Measurements from ENCODE around the gene TLN1.

TLN1 gene

GRCh38 chr9:35660966-35661415 lies 71.0 kb downstream of the TLN1 start:
- Mint-ChIP-seq H3K4me3 (no peak overlapping the region), H3K27me3 (no peaks in the 10 kb centered on the region), H3K4me1 (peaks cover 71% of the 10 kb centered on the region), H3K9me3 (no peaks in the 10 kb centered on the region), H3K27ac (no peak overlapping the region), H3K36me3 (peaks cover 22% of the 10 kb centered on the region)
- no peak for ATAC-seq

- no peaks in the 10 kb centered on the region for H3K27me3 Mint-ChIP-seq
- H3K4me1 Mint-ChIP-seq = peaks cover 66% of the 10 kb centered on the region
- H3K9me3 Mint-ChIP-seq = no peaks in the 10 kb centered on the region
- peak overlapping the region; percentile 94 for H3K4me3 Mint-ChIP-seq
- H3K27ac Mint-ChIP-seq = peak overlapping the region; percentile 99
- H3K36me3 Mint-ChIP-seq = peaks cover 22% of the 10 kb centered on the region
- no peak for ATAC-seq
Measured at GRCh38 chr9:35659340-35659739, 72.7 kb downstream of the TLN1 start.

GRCh38 chr9:35658968-35659220 lies 73.1 kb downstream of the TLN1 start:
- no peak for ATAC-seq
- Mint-ChIP-seq H3K4me1 (peaks cover 66% of the 10 kb centered on the region), H3K27me3 (no peaks in the 10 kb centered on the region), H3K9me3 (no peaks in the 10 kb centered on the region), H3K27ac (peak overlapping the region; percentile 99), H3K4me3 (peak overlapping the region; percentile 94), H3K36me3 (peaks cover 22% of the 10 kb centered on the region)

- Mint-ChIP-seq H3K4me3 (peak within 1 kb of the TSS; percentile 94), H3K27me3 (no peaks in the 10 kb centered on the region), H3K9me3 (no peaks in the 10 kb centered on the region), H3K27ac (peak within 1 kb of the TSS; percentile 99), H3K4me1 (peaks cover 66% of the 10 kb centered on the region), H3K36me3 (peaks cover 22% of the 10 kb centered on the region)
- ATAC-seq = peak; percentile 89
Measured at GRCh38 chr9:35658137-35658967, 73.6 kb downstream of the TLN1 start, which contains the start of gene CCDC107. TSS of gene CCDC107 (plus strand) at chr9:35658292. CDS start at chr9:35658380, 88 bp downstream.

- peak; percentile 96 for ATAC-seq
- Mint-ChIP-seq H3K4me1 (peaks cover 63% of the 10 kb centered on the region), H3K9me3 (no peaks in the 10 kb centered on the region), H3K27me3 (no peaks in the 10 kb centered on the region), H3K4me3 (peak within 1 kb of the TSS; percentile 94), H3K36me3 (peaks cover 22% of the 10 kb centered on the region), H3K27ac (peak within 1 kb of the TSS; percentile 99)
Measured at GRCh38 chr9:35657546-35658136, 74.4 kb downstream of the TLN1 start, which contains the start of gene RMRP. TSS of gene RMRP (minus strand) at chr9:35658019.

- H3K4me3 Mint-ChIP-seq = peak overlapping the region; percentile 94
- no peaks in the 10 kb centered on the region for H3K27me3 Mint-ChIP-seq
- peak overlapping the region; percentile 99 for H3K27ac Mint-ChIP-seq
- H3K4me1 Mint-ChIP-seq = peaks cover 59% of the 10 kb centered on the region
- no peaks in the 10 kb centered on the region for H3K9me3 Mint-ChIP-seq
- ATAC-seq = no peak
- H3K36me3 Mint-ChIP-seq = peaks cover 22% of the 10 kb centered on the region
Measured at GRCh38 chr9:35656831-35657545, 75.0 kb downstream of the TLN1 start.

GRCh38 chr9:35656348-35656747 lies 75.6 kb downstream of the TLN1 start:
- no peaks in the 10 kb centered on the region for H3K27me3 Mint-ChIP-seq
- H3K9me3 Mint-ChIP-seq = no peaks in the 10 kb centered on the region
- H3K4me3 Mint-ChIP-seq = no peak overlapping the region
- H3K27ac Mint-ChIP-seq = peak overlapping the region; percentile 99
- ATAC-seq = no peak
- peaks cover 60% of the 10 kb centered on the region for H3K4me1 Mint-ChIP-seq
- H3K36me3 Mint-ChIP-seq = peaks cover 22% of the 10 kb centered on the region

- no peak for ATAC-seq
- peak overlapping the region; percentile 21 for H3K27ac Mint-ChIP-seq
- no peaks in the 10 kb centered on the region for H3K9me3 Mint-ChIP-seq
- H3K36me3 Mint-ChIP-seq = no peaks in the 10 kb centered on the region
- no peak overlapping the region for H3K4me3 Mint-ChIP-seq
- H3K4me1 Mint-ChIP-seq = peaks cover 52% of the 10 kb centered on the region
- H3K27me3 Mint-ChIP-seq = no peaks in the 10 kb centered on the region
Measured at GRCh38 chr9:35653611-35654010, 78.4 kb downstream of the TLN1 start.

GRCh38 chr9:35652829-35653209 lies 79.2 kb downstream of the TLN1 start:
- H3K4me3 Mint-ChIP-seq = no peak overlapping the region
- peak overlapping the region; percentile 21 for H3K27ac Mint-ChIP-seq
- no peaks in the 10 kb centered on the region for H3K9me3 Mint-ChIP-seq
- no peaks in the 10 kb centered on the region for H3K27me3 Mint-ChIP-seq
- peaks cover 58% of the 10 kb centered on the region for H3K4me1 Mint-ChIP-seq
- no peaks in the 10 kb centered on the region for H3K36me3 Mint-ChIP-seq
- no peak for ATAC-seq

GRCh38 chr9:35651956-35652828 lies 79.8 kb downstream of the TLN1 start:
- H3K4me3 Mint-ChIP-seq = peak overlapping the region; percentile 10
- H3K9me3 Mint-ChIP-seq = no peaks in the 10 kb centered on the region
- ATAC-seq = no peak
- no peaks in the 10 kb centered on the region for H3K36me3 Mint-ChIP-seq
- H3K27me3 Mint-ChIP-seq = no peaks in the 10 kb centered on the region
- peaks cover 58% of the 10 kb centered on the region for H3K4me1 Mint-ChIP-seq
- peak overlapping the region; percentile 92 for H3K27ac Mint-ChIP-seq

GRCh38 chr9:35650341-35651158 lies 81.4 kb downstream of the TLN1 start, which contains the start of gene SIT1:
TSS of gene SIT1 (minus strand) at chr9:35650931. CDS start at chr9:35650853, 78 bp downstream.
- peak; percentile 3 for ATAC-seq
- Mint-ChIP-seq H3K9me3 (no peaks in the 10 kb centered on the region), H3K27ac (peak within 1 kb of the TSS; percentile 92), H3K4me3 (peak within 1 kb of the TSS; percentile 83), H3K4me1 (peaks cover 52% of the 10 kb centered on the region), H3K27me3 (no peaks in the 10 kb centered on the region), H3K36me3 (no peaks in the 10 kb centered on the region)

GRCh38 chr9:35649431-35650340 lies 82.3 kb downstream of the TLN1 start:
- Mint-ChIP-seq H3K36me3 (no peaks in the 10 kb centered on the region), H3K4me1 (peaks cover 56% of the 10 kb centered on the region), H3K27ac (peak overlapping the region; percentile 92), H3K4me3 (peak overlapping the region; percentile 83), H3K9me3 (no peaks in the 10 kb centered on the region), H3K27me3 (no peaks in the 10 kb centered on the region)
- ATAC-seq = no peak

Data from stimulated activated memory B cell treated with anti-CD40 and anti-IgM and Interleukin-4, amounts not matched to agents 10 μg/mL and 1 μg/mL and 100 μg/mL, for 72 hours (primary cell).